Measurements from ENCODE around the gene RBM20.
"Not testable (repeated sequence)": the region's sequence is repeated elsewhere in the genome, so short reads cannot be mapped to it uniquely, and the experiment has no call there.

DNA sequence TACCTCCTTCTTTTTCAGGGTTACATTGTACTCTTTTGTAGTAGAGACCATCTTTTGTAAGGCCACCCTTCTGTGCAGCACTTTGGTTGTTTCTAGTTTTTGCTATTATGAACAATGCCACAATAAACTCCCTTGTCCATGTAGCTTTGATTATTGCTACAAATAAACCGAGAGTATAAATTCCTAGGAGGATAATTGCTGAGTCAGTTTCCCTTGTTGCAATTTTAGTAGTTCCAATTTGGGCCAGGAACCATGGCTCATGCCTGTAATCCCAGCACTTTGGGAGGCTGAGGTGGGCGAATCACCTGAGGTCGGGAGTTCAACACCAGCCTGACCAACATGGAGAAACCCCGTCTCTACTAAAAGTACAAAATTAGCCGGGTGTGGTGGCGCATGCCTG is 4.3 kb upstream of the RBM20 start:
- TF ChIP-seq, protein P1, sequence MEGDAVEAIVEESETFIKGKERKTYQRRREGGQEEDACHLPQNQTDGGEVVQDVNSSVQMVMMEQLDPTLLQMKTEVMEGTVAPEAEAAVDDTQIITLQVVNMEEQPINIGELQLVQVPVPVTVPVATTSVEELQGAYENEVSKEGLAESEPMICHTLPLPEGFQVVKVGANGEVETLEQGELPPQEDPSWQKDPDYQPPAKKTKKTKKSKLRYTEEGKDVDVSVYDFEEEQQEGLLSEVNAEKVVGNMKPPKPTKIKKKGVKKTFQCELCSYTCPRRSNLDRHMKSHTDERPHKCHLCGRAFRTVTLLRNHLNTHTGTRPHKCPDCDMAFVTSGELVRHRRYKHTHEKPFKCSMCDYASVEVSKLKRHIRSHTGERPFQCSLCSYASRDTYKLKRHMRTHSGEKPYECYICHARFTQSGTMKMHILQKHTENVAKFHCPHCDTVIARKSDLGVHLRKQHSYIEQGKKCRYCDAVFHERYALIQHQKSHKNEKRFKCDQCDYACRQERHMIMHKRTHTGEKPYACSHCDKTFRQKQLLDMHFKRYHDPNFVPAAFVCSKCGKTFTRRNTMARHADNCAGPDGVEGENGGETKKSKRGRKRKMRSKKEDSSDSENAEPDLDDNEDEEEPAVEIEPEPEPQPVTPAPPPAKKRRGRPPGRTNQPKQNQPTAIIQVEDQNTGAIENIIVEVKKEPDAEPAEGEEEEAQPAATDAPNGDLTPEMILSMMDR (IDR thresholded peaks at IDR 0.05; ENCODE audit: insufficient read depth, low read length), result not testable (repeated sequence)
- not testable (repeated sequence) for TF ChIP-seq POLR2AphosphoS5 (IDR thresholded peaks at IDR 0.05; ENCODE audit: low read depth)
